ENCODE data around the gene C5orf15. TPM values are rescaled to one million over a fixed set of nuclear protein-coding genes. Genes with fewer than 3 reads are reported as not detected.
A peak's percentile ranks its signal among the peaks of the same experiment; 100 is the strongest.

Gene C5orf15
- total and polyA plus RNA-seq, 9 of the 15 experiments (the other 6 are each of a cell fraction or from before 2014, with no cell fraction given): 23.3 to 50.7 (median 35.5) TPM

GRCh38 chr5:133936651-133937015 lies 31.8 kb downstream of the C5orf15 start:
- in situ Hi-C loops (cut with MboI) (no loop called here), intact Hi-C loops (cut with micrococcal nuclease) (no loop called here)
- peak overlapping the region in 1 of 2 experiments; percentile 55; a peak in 2 of 4 replicates for H3K9ac ChIP-seq (ENCODE audit: insufficient read depth in 1 of 2, low read depth in 2 of 2, low read length in 2 of 2)
- no peaks in the 10 kb centered on the region for H4K20me1 ChIP-seq (replicated peaks; ENCODE audit: control insufficient read depth, insufficient read depth, low read length)
- WGBS (ENCODE audit: insufficient coverage, low coverage, missing lambda C conversion rate): 0% methylated on average over 2 of the region's 3 CpGs
- no peaks in the 10 kb centered on the region for H3K79me2 ChIP-seq (ENCODE audit: control insufficient read depth, insufficient read depth, low read length)
- peaks cover 50 to 82% of the 10 kb centered on the region in 2 experiments for H3K4me1 ChIP-seq (replicated peaks in 1 of 2; ENCODE audit: control insufficient read depth in 2 of 2, insufficient read depth in 2 of 2, low read length in 2 of 2)
- FAIRE-seq (peak; percentile 86), DNase-seq (ENCODE audit: extremely low read depth in 1 of 4, low spot score in 3 of 4) (peak; percentile 83 to 92 (median 85)), ATAC-seq (peak; percentile 68)
- H3K36me3 ChIP-seq (ENCODE audit: control insufficient read depth, insufficient read depth, low read length): no peaks in the 10 kb centered on the region
- H3K27me3 ChIP-seq (ENCODE audit: control insufficient read depth in 2 of 2, insufficient read depth in 2 of 2, low read length in 2 of 2): no peaks in the 10 kb centered on the region
- no peak overlapping the region for H3K4me3 ChIP-seq
- peaks cover 3% of the 10 kb centered on the region for H3K9me1 ChIP-seq (ENCODE audit: control insufficient read depth, insufficient read depth, low read length)
- ChIA-PET POLR2A (interaction anchor here (0.7 to 3.0 kb wide), 2 partner anchors 13 to 26 kb away, joined by 3 to 13 read pairs; no protein-coding TSS in a partner anchor), CTCF (ENCODE audit: low intra/inter-chr PET ratio) (interaction anchor here (0.6 kb wide), 2 partner anchors 12 to 44 kb away, joined by 5 to 6 read pairs; no protein-coding TSS in a partner anchor)
- BruUV-seq (replicated peaks): no TSS peak
- H2AFZ ChIP-seq (ENCODE audit: low read depth, low read length): peak overlapping the region; percentile 17; the same call in 1 of the 2 replicates
- H3K9me3 ChIP-seq (replicated peaks; ENCODE audit: control insufficient read depth, insufficient read depth, low read depth, low read length): no peaks in the 10 kb centered on the region; the same call in 1 of the 2 replicates
- H3K4me2 ChIP-seq (ENCODE audit: insufficient read depth, low read length): peak overlapping the region; percentile 46
- H3K27ac ChIP-seq (ENCODE audit: extremely low read depth, low read depth, low read length): peak overlapping the region; percentile 68
- TF ChIP-seq SOX6 (IDR thresholded peaks at IDR 0.05): peak; percentile 60
- no peak for TF ChIP-seq ZNF134 (CRISPR knock-in tag; conservative IDR thresholded peaks at IDR 0.05)
- TF ChIP-seq TAF9B (IDR thresholded peaks at IDR 0.05; ENCODE audit: partially characterized antibody): no peak
- TF ChIP-seq HDAC2 (IDR thresholded peaks at IDR 0.05): peak; percentile 34; the same call in 1 of the 2 replicates
- no peak for TF ChIP-seq NFATC3 (IDR thresholded peaks at IDR 0.05)
- TF ChIP-seq SETDB1 (IDR thresholded peaks at IDR 0.05; ENCODE audit: low read length): no peak
- TF ChIP-seq KLF13 (tag; IDR thresholded peaks at IDR 0.05; ENCODE audit: borderline replicate concordance, low read depth): no peak
- TF ChIP-seq ZFP91 (CRISPR knock-in tag; IDR thresholded peaks at IDR 0.05): no peak
- TF ChIP-seq ZNF57 (CRISPR knock-in tag; IDR thresholded peaks at IDR 0.05): no peak
- no peak for TF ChIP-seq ZFP36 (IDR thresholded peaks at IDR 0.05; ENCODE audit: low read depth, low read length, partially characterized antibody)
- TF ChIP-seq EP400 (IDR thresholded peaks at IDR 0.05): peak; percentile 65
- no peak for TF ChIP-seq ZNF232 (CRISPR knock-in tag; IDR thresholded peaks at IDR 0.05)
- TF ChIP-seq, protein P1, sequence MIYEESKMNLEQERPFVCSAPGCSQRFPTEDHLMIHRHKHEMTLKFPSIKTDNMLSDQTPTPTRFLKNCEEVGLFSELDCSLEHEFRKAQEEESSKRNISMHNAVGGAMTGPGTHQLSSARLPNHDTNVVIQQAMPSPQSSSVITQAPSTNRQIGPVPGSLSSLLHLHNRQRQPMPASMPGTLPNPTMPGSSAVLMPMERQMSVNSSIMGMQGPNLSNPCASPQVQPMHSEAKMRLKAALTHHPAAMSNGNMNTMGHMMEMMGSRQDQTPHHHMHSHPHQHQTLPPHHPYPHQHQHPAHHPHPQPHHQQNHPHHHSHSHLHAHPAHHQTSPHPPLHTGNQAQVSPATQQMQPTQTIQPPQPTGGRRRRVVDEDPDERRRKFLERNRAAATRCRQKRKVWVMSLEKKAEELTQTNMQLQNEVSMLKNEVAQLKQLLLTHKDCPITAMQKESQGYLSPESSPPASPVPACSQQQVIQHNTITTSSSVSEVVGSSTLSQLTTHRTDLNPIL (CRISPR knock-in tag; IDR thresholded peaks at IDR 0.05): no peak
- no peak for TF ChIP-seq ZNF316 (IDR thresholded peaks at IDR 0.05)
- TF ChIP-seq ESRRA (IDR thresholded peaks at IDR 0.05; ENCODE audit: borderline replicate concordance, low read depth): peak; percentile 83
- TF ChIP-seq MAX (CRISPR knock-in tag; IDR thresholded peaks at IDR 0.05): peak; percentile 61; the same call in 1 of the 2 replicates
- TF ChIP-seq, protein P2, sequence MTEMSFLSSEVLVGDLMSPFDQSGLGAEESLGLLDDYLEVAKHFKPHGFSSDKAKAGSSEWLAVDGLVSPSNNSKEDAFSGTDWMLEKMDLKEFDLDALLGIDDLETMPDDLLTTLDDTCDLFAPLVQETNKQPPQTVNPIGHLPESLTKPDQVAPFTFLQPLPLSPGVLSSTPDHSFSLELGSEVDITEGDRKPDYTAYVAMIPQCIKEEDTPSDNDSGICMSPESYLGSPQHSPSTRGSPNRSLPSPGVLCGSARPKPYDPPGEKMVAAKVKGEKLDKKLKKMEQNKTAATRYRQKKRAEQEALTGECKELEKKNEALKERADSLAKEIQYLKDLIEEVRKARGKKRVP (CRISPR knock-in tag; IDR thresholded peaks at IDR 0.05): no peak

Measured in K562 (cell line).